HuH-7.5 (cell line): ENCODE data around the gene PPEF2.
"Not testable (repeated sequence)": the region's sequence is repeated elsewhere in the genome, so short reads cannot be mapped to it uniquely, and the experiment has no call there.

Source experiments
- DNase-seq: peaks from one replicate; pipeline ENCODE4 v3.0.0; 2011; ENCODE audit warnings: low spot score

Gene PPEF2

GRCh38 chr4:75902352-75902751, at the start of gene PPEF2:
Gene PPEF2, minus strand, starts transcription at chr4:75902452. Its CDS starts 6,127 bp downstream, at chr4:75896325.
- no peak for DNase-seq

GRCh38 chr4:75950213-75950815, 48.1 kb upstream of the PPEF2 start:
- DNase-seq: no peak

GRCh38 chr4:75948822-75949444, 46.7 kb upstream of the PPEF2 start:
- DNase-seq: no peak

GRCh38 chr4:75940692-75941253, 38.5 kb upstream of the PPEF2 start, which contains the start of gene NAAA:
Gene NAAA, minus strand, starts transcription at chr4:75941013. Its CDS starts 64 bp downstream, at chr4:75940949.
- DNase-seq: peak; percentile 47

- DNase-seq: peak; percentile 67
These were observed 37.8 kb upstream of the PPEF2 start for GRCh38 chr4:75939890-75940691.

- no peak for DNase-seq
These were observed 33.4 kb upstream of the PPEF2 start for GRCh38 chr4:75935628-75936027.

- no peak for DNase-seq
These were observed 27.9 kb upstream of the PPEF2 start for GRCh38 chr4:75930152-75930551.

- DNase-seq: not testable (repeated sequence)
These were observed 22.7 kb upstream of the PPEF2 start for GRCh38 chr4:75924916-75925315.

GRCh38 chr4:75924309-75924827, 22.1 kb upstream of the PPEF2 start:
- no peak for DNase-seq

GRCh38 chr4:75922588-75922987, 20.3 kb upstream of the PPEF2 start:
- DNase-seq: no peak

GRCh38 chr4:75921910-75922309, 19.7 kb upstream of the PPEF2 start:
- DNase-seq: no peak

- DNase-seq: no peak
These were observed 18.1 kb upstream of the PPEF2 start for GRCh38 chr4:75920327-75920726.

- DNase-seq: no peak
These were observed 17.7 kb upstream of the PPEF2 start for GRCh38 chr4:75919920-75920319.

- peak; percentile 22 for DNase-seq
These were observed 13.9 kb upstream of the PPEF2 start for GRCh38 chr4:75916091-75916661.

- no peak for DNase-seq
These were observed 10.7 kb upstream of the PPEF2 start for GRCh38 chr4:75912968-75913367.

- not testable (repeated sequence) for DNase-seq
These were observed 8.6 kb upstream of the PPEF2 start for GRCh38 chr4:75910831-75911230.

GRCh38 chr4:75909405-75909804, 7.2 kb upstream of the PPEF2 start:
- DNase-seq: no peak

GRCh38 chr4:75908555-75908954, 6.3 kb upstream of the PPEF2 start:
- no peak for DNase-seq

- DNase-seq: no peak
These were observed 5.7 kb upstream of the PPEF2 start for GRCh38 chr4:75907966-75908365.

GRCh38 chr4:75904076-75904475, 1.8 kb upstream of the PPEF2 start:
- DNase-seq: no peak

- no peak for DNase-seq
These were observed 3.7 kb downstream of the PPEF2 start for GRCh38 chr4:75898536-75898935.

GRCh38 chr4:75895744-75896314, 6.4 kb downstream of the PPEF2 start:
- DNase-seq: peak; percentile 37
